ENCODE measurements around the gene CLCN7. TPM values are rescaled to one million over a fixed set of nuclear protein-coding genes. Genes with fewer than 3 reads are reported as not detected.

CLCN7 gene
- total RNA-seq, 3 donors from 2014 or later (not counting 1 experiment from before 2014, with no cell fraction given), result 117 to 125 (median 118) TPM

DNA sequence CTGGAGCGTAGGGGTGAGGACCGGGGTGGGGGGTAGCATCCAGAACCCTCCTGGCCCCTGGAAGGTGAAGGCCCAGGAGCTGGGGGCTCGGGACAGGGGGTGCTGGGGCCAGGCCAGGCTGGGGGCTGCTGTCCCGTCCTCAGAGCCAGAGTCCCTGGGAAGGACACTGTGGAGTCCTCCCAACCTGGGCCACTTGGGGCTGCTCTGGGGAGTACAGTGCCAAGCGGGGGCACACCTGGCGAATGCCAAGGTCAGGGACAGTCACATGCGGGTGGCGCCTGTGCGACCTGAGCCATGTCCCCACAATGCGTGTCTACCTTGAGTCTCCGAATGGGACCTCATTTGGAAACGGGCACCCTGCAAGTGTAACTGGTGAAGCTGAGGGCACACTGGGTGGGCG, 45.2 kb downstream of the CLCN7 start:
- no peak overlapping the region for H3K4me3 Mint-ChIP-seq
- peak overlapping the region in 1 of 2 donors; percentile 59 for H3K27ac Mint-ChIP-seq
- Histone ChIP-seq H3K27ac (ENCODE audit: low read length) (no peak overlapping the region), H3K9me3 (ENCODE audit: control insufficient read depth, insufficient read depth, low read length) (no peaks in the 10 kb centered on the region), H3K27me3 (ENCODE audit: control insufficient read depth, insufficient read depth, low read length) (no peaks in the 10 kb centered on the region), H3K4me1 (ENCODE audit: control insufficient read depth, insufficient read depth, low read length) (peaks cover 41% of the 10 kb centered on the region), H3K36me3 (ENCODE audit: control insufficient read depth, insufficient read depth, low read length) (no peaks in the 10 kb centered on the region), H3K4me3 (ENCODE audit: low read length) (no peak overlapping the region)
- WGBS (ENCODE audit: insufficient coverage), result 93% methylated on average over 13 of the region's 13 CpGs
- no peak for TF ChIP-seq CTCF (IDR thresholded peaks at IDR 0.05)
- H3K4me1 Mint-ChIP-seq, result peaks cover 0 to 7% of the 10 kb centered on the region in 2 donors
- intact Hi-C loops (cut with micrococcal nuclease), result no loop called here
- ATAC-seq (no peak), DNase-seq (no peak)
- H3K36me3 Mint-ChIP-seq, result no peaks in the 10 kb centered on the region
- no peaks in the 10 kb centered on the region for H3K9me3 Mint-ChIP-seq
- H3K27me3 Mint-ChIP-seq (ENCODE audit: low read depth in 2 of 2), result no peaks in the 10 kb centered on the region

GRCh38 chr16:1429012-1429411, 45.8 kb downstream of the CLCN7 start:
- H3K4me1 ChIP-seq (ENCODE audit: control insufficient read depth, insufficient read depth, low read length), result peaks cover 40% of the 10 kb centered on the region
- intact Hi-C loops (cut with micrococcal nuclease), result no loop called here
- Mint-ChIP-seq H3K27ac (no peak overlapping the region), H3K36me3 (no peaks in the 10 kb centered on the region), H3K27me3 (ENCODE audit: low read depth in 2 of 2) (no peaks in the 10 kb centered on the region), H3K9me3 (no peaks in the 10 kb centered on the region), H3K4me1 (peaks cover 0 to 7% of the 10 kb centered on the region in 2 donors), H3K4me3 (no peak overlapping the region)
- no peaks in the 10 kb centered on the region for H3K27me3 ChIP-seq (ENCODE audit: control insufficient read depth, insufficient read depth, low read length)
- H3K27ac ChIP-seq (ENCODE audit: low read length), result no peak overlapping the region
- TF ChIP-seq CTCF (IDR thresholded peaks at IDR 0.05), result no peak
- ATAC-seq, result no peak
- no peaks in the 10 kb centered on the region for H3K9me3 ChIP-seq (ENCODE audit: control insufficient read depth, insufficient read depth, low read length)
- DNase-seq, result no peak
- no peaks in the 10 kb centered on the region for H3K36me3 ChIP-seq (ENCODE audit: control insufficient read depth, insufficient read depth, low read length)
- no peak overlapping the region for H3K4me3 ChIP-seq (ENCODE audit: low read length)
- WGBS (ENCODE audit: insufficient coverage), result 83% methylated on average over 11 of the region's 11 CpGs

- TF ChIP-seq CTCF (IDR thresholded peaks at IDR 0.05), result no peak
- ATAC-seq (peak; percentile 48 to 79 (median 79)), DNase-seq (peak in 1 of 2 donors; percentile 59)
- Mint-ChIP-seq H3K4me1 (peaks cover 0 to 7% of the 10 kb centered on the region in 2 donors), H3K27ac (peak overlapping the region in 1 of 2 donors; percentile 38), H3K9me3 (no peaks in the 10 kb centered on the region), H3K36me3 (no peaks in the 10 kb centered on the region), H3K27me3 (ENCODE audit: low read depth in 2 of 2) (no peaks in the 10 kb centered on the region), H3K4me3 (peak overlapping the region; percentile 59)
- Histone ChIP-seq H3K4me3 (ENCODE audit: low read length) (no peak overlapping the region), H3K9me3 (ENCODE audit: control insufficient read depth, insufficient read depth, low read length) (no peaks in the 10 kb centered on the region), H3K36me3 (ENCODE audit: control insufficient read depth, insufficient read depth, low read length) (no peaks in the 10 kb centered on the region), H3K27me3 (ENCODE audit: control insufficient read depth, insufficient read depth, low read length) (no peaks in the 10 kb centered on the region), H3K27ac (ENCODE audit: low read length) (no peak overlapping the region), H3K4me1 (ENCODE audit: control insufficient read depth, insufficient read depth, low read length) (peaks cover 35% of the 10 kb centered on the region)
- 13% methylated on average over 21 of the region's 21 CpGs for whole genome bisulfite sequencing (ENCODE audit: insufficient coverage)
- intact Hi-C loops (cut with micrococcal nuclease), result no loop called here
Observed at GRCh38 chr16:1428511-1428910, 46.3 kb downstream of the CLCN7 start.
